ENCODE measurements around the gene SLC2A2. TPM values are rescaled to one million over a fixed set of nuclear protein-coding genes. Genes with fewer than 3 reads are reported as not detected.

Gene SLC2A2
- total RNA-seq = not detected

- Mint-ChIP-seq H3K4me1 (ENCODE audit: low read depth) (no peaks in the 10 kb centered on the region), H3K36me3 (no peaks in the 10 kb centered on the region), H3K9me3 (no peaks in the 10 kb centered on the region), H3K4me3 (no peak within 1 kb of the TSS), H3K27ac (no peak within 1 kb of the TSS), H3K27me3 (peaks cover 18% of the 10 kb centered on the region)
- no peak for DNase-seq
- ChIA-PET CTCF (no interaction called here), POLR2A (no interaction called here)
- intact Hi-C loops (cut with micrococcal nuclease) = loop anchor here (5.0 kb wide), 2 partner anchors 154 to 221 kb away; partner anchors contain the start of gene RPL22L1
Measured at GRCh38 chr3:171026597-171027293, at the start of gene SLC2A2. Gene SLC2A2 (minus strand): TSS chr3:171026720. CDS start chr3:171026670, 50 bp downstream.

- ChIA-PET CTCF (no interaction called here), POLR2A (no interaction called here)
- Mint-ChIP-seq H3K36me3 (peaks cover 47% of the 10 kb centered on the region), H3K27me3 (no peaks in the 10 kb centered on the region), H3K4me3 (no peak overlapping the region), H3K4me1 (ENCODE audit: low read depth) (no peaks in the 10 kb centered on the region), H3K27ac (no peak overlapping the region), H3K9me3 (no peaks in the 10 kb centered on the region)
- no peak for DNase-seq
- intact Hi-C loops (cut with micrococcal nuclease) = no loop called here
Measured at GRCh38 chr3:171072432-171072831, 45.9 kb upstream of the SLC2A2 start.

GRCh38 chr3:171068658-171069057 is 42.1 kb upstream of the SLC2A2 start:
- no peaks in the 10 kb centered on the region for H3K9me3 Mint-ChIP-seq
- intact Hi-C loops (cut with micrococcal nuclease) = no loop called here
- H3K27me3 Mint-ChIP-seq = no peaks in the 10 kb centered on the region
- DNase-seq = no peak
- H3K4me3 Mint-ChIP-seq = no peak overlapping the region
- POLR2A ChIA-PET = no interaction called here
- H3K4me1 Mint-ChIP-seq (ENCODE audit: low read depth) = no peaks in the 10 kb centered on the region
- CTCF ChIA-PET = interaction anchor here (1.5 kb wide), 1 partner anchor 704 kb away, joined by 4 read pairs; no protein-coding TSS in a partner anchor
- H3K36me3 Mint-ChIP-seq = peaks cover 59% of the 10 kb centered on the region
- no peak overlapping the region for H3K27ac Mint-ChIP-seq

GRCh38 chr3:171066206-171066605 is 39.7 kb upstream of the SLC2A2 start:
- Mint-ChIP-seq H3K4me1 (ENCODE audit: low read depth) (no peaks in the 10 kb centered on the region), H3K27me3 (no peaks in the 10 kb centered on the region), H3K36me3 (peaks cover 58% of the 10 kb centered on the region), H3K27ac (no peak overlapping the region), H3K4me3 (no peak overlapping the region), H3K9me3 (no peaks in the 10 kb centered on the region)
- intact Hi-C loops (cut with micrococcal nuclease) = no loop called here
- no peak for DNase-seq
- POLR2A ChIA-PET = interaction anchor here (0.7 kb wide), 1 partner anchor 484 kb away, joined by 5 read pairs; no protein-coding TSS in a partner anchor
- CTCF ChIA-PET = no interaction called here

GRCh38 chr3:171065732-171066131 is 39.2 kb upstream of the SLC2A2 start:
- H3K9me3 Mint-ChIP-seq = no peaks in the 10 kb centered on the region
- H3K4me3 Mint-ChIP-seq = no peak overlapping the region
- no peaks in the 10 kb centered on the region for H3K4me1 Mint-ChIP-seq (ENCODE audit: low read depth)
- no peak for DNase-seq
- POLR2A ChIA-PET = interaction anchor here (0.7 kb wide), 1 partner anchor 485 kb away, joined by 5 read pairs; no protein-coding TSS in a partner anchor
- intact Hi-C loops (cut with micrococcal nuclease) = no loop called here
- no peaks in the 10 kb centered on the region for H3K27me3 Mint-ChIP-seq
- CTCF ChIA-PET = no interaction called here
- H3K27ac Mint-ChIP-seq = no peak overlapping the region
- peaks cover 58% of the 10 kb centered on the region for H3K36me3 Mint-ChIP-seq

GRCh38 chr3:171064461-171064860 is 37.9 kb upstream of the SLC2A2 start:
- no peak overlapping the region for H3K27ac Mint-ChIP-seq

GRCh38 chr3:171061749-171062148 is 35.2 kb upstream of the SLC2A2 start:
- H3K4me3 Mint-ChIP-seq = no peak overlapping the region
- CTCF ChIA-PET = interaction anchor here (0.6 kb wide), 1 partner anchor 696 kb away, joined by 3 read pairs; no protein-coding TSS in a partner anchor
- no peaks in the 10 kb centered on the region for H3K27me3 Mint-ChIP-seq
- POLR2A ChIA-PET = no interaction called here
- intact Hi-C loops (cut with micrococcal nuclease) = no loop called here
- H3K27ac Mint-ChIP-seq = no peak overlapping the region
- no peak for DNase-seq
- no peaks in the 10 kb centered on the region for H3K9me3 Mint-ChIP-seq
- H3K36me3 Mint-ChIP-seq = peaks cover 32% of the 10 kb centered on the region
- no peaks in the 10 kb centered on the region for H3K4me1 Mint-ChIP-seq (ENCODE audit: low read depth)

More at GRCh38 chr3:171064461-171064860, 37.9 kb upstream of the SLC2A2 start:
- intact Hi-C loops (cut with micrococcal nuclease) = no loop called here
- ChIA-PET POLR2A (no interaction called here), CTCF (interaction anchor here (0.9 kb wide), 1 partner anchor 15 kb away, joined by 3 read pairs; no protein-coding TSS in a partner anchor)
- H3K4me3 Mint-ChIP-seq = no peak overlapping the region
- DNase-seq = no peak
- peaks cover 47% of the 10 kb centered on the region for H3K36me3 Mint-ChIP-seq
- no peaks in the 10 kb centered on the region for H3K4me1 Mint-ChIP-seq (ENCODE audit: low read depth)
- no peaks in the 10 kb centered on the region for H3K9me3 Mint-ChIP-seq
- H3K27me3 Mint-ChIP-seq = no peaks in the 10 kb centered on the region

GRCh38 chr3:171059978-171060377 is 33.5 kb upstream of the SLC2A2 start:
- Mint-ChIP-seq H3K4me1 (ENCODE audit: low read depth) (no peaks in the 10 kb centered on the region), H3K27ac (no peak overlapping the region), H3K9me3 (no peaks in the 10 kb centered on the region), H3K4me3 (no peak overlapping the region), H3K36me3 (peaks cover 16% of the 10 kb centered on the region), H3K27me3 (no peaks in the 10 kb centered on the region)
- no peak for DNase-seq
- POLR2A ChIA-PET = no interaction called here
- intact Hi-C loops (cut with micrococcal nuclease) = no loop called here
- CTCF ChIA-PET = no interaction called here

GRCh38 chr3:171058873-171059603 is 32.5 kb upstream of the SLC2A2 start:
- CTCF ChIA-PET = no interaction called here
- H3K27ac Mint-ChIP-seq = no peak overlapping the region

GRCh38 chr3:171058058-171058457 is 31.5 kb upstream of the SLC2A2 start:
- DNase-seq = no peak
- Mint-ChIP-seq H3K4me3 (no peak overlapping the region), H3K27me3 (no peaks in the 10 kb centered on the region), H3K27ac (no peak overlapping the region), H3K4me1 (ENCODE audit: low read depth) (no peaks in the 10 kb centered on the region), H3K9me3 (peaks cover 3% of the 10 kb centered on the region), H3K36me3 (peaks cover 7% of the 10 kb centered on the region)
- ChIA-PET CTCF (no interaction called here), POLR2A (no interaction called here)
- intact Hi-C loops (cut with micrococcal nuclease) = no loop called here

More at GRCh38 chr3:171058873-171059603, 32.5 kb upstream of the SLC2A2 start:
- H3K4me3 Mint-ChIP-seq = no peak overlapping the region
- DNase-seq = no peak
- POLR2A ChIA-PET = no interaction called here
- peaks cover 16% of the 10 kb centered on the region for H3K36me3 Mint-ChIP-seq
- H3K4me1 Mint-ChIP-seq (ENCODE audit: low read depth) = no peaks in the 10 kb centered on the region
- intact Hi-C loops (cut with micrococcal nuclease) = no loop called here
- no peaks in the 10 kb centered on the region for H3K27me3 Mint-ChIP-seq
- no peaks in the 10 kb centered on the region for H3K9me3 Mint-ChIP-seq

GRCh38 chr3:171057072-171057471 is 30.6 kb upstream of the SLC2A2 start:
- POLR2A ChIA-PET = no interaction called here

GRCh38 chr3:171056528-171056927 is 30.0 kb upstream of the SLC2A2 start:
- intact Hi-C loops (cut with micrococcal nuclease) = no loop called here
- H3K36me3 Mint-ChIP-seq = no peaks in the 10 kb centered on the region
- no peak overlapping the region for H3K27ac Mint-ChIP-seq
- no peaks in the 10 kb centered on the region for H3K27me3 Mint-ChIP-seq
- no peak for DNase-seq
- POLR2A ChIA-PET = no interaction called here
- peaks cover 3% of the 10 kb centered on the region for H3K9me3 Mint-ChIP-seq
- no peak overlapping the region for H3K4me3 Mint-ChIP-seq
- CTCF ChIA-PET = no interaction called here
- no peaks in the 10 kb centered on the region for H3K4me1 Mint-ChIP-seq (ENCODE audit: low read depth)

More at GRCh38 chr3:171057072-171057471, 30.6 kb upstream of the SLC2A2 start:
- H3K27me3 Mint-ChIP-seq = no peaks in the 10 kb centered on the region
- H3K4me1 Mint-ChIP-seq (ENCODE audit: low read depth) = no peaks in the 10 kb centered on the region
- no peak overlapping the region for H3K27ac Mint-ChIP-seq
- CTCF ChIA-PET = no interaction called here
- intact Hi-C loops (cut with micrococcal nuclease) = no loop called here
- H3K36me3 Mint-ChIP-seq = peaks cover 2% of the 10 kb centered on the region
- H3K4me3 Mint-ChIP-seq = no peak overlapping the region
- no peak for DNase-seq
- peaks cover 3% of the 10 kb centered on the region for H3K9me3 Mint-ChIP-seq

Measured in activated CD4-positive, alpha-beta memory T cell treated with anti-CD3 and anti-CD28 coated beads for 36 hours (primary cell).